HCT116 (cell line): ENCODE measurements around the gene TEX264.

Experiments
- ATF3 ChIP-seq: IDR thresholded peaks from 2 replicates; pipeline ENCODE4 v1.6.1; 2012
- CTCF ChIP-seq, 3 experiments: fragments of 200-600 bp in 1 of 3; sonication (generic) in 1 of 3; IDR thresholded peaks in 2 of 3; conservative IDR thresholded peaks in 1 of 3; 2 replicates each; pipeline ENCODE4 v1.5.1; 2012 to 2017; ENCODE audit warnings: low read depth in 2 of 3, low read length in 2 of 3, antibody characterized with exemption in 1 of 3, borderline replicate concordance in 1 of 3, control low read depth in 1 of 3, mild to moderate bottlenecking in 1 of 3, mixed read lengths in 1 of 3, mixed run types in 1 of 3, moderate library complexity in 1 of 3; ENCODE audit not compliant: insufficient read depth in 1 of 3
- EZH2 ChIP-seq: fragments of 200-600 bp; sonication (generic); IDR thresholded peaks from 2 replicates; pipeline ENCODE4 v1.6.1; 2017; ENCODE audit warnings: antibody characterized with exemption, mixed run types
- MAX ChIP-seq: IDR thresholded peaks from 2 replicates; pipeline ENCODE4 v1.6.1; 2012
- POLR2A ChIP-seq: IDR thresholded peaks from 2 replicates; pipeline ENCODE4 v1.7.0; 2011; ENCODE audit warnings: borderline replicate concordance; ENCODE audit not compliant: insufficient read depth, insufficient read length; ENCODE audit errors: extremely low read depth
- POLR2AphosphoS5 ChIP-seq: IDR thresholded peaks from 2 replicates; pipeline ENCODE4 v1.6.1; 2011; ENCODE audit warnings: mild to moderate bottlenecking, low read depth, low read length, moderate library complexity
- RAD21 ChIP-seq: IDR thresholded peaks from 2 replicates; pipeline ENCODE4 v1.6.1; 2012; ENCODE audit warnings: low read depth, mild to moderate bottlenecking
- SIN3A ChIP-seq: IDR thresholded peaks from 2 replicates; pipeline ENCODE4 v1.6.1; 2012; ENCODE audit warnings: low read depth
- SRF ChIP-seq: IDR thresholded peaks from 2 replicates; pipeline ENCODE4 v1.6.1; 2012; ENCODE audit warnings: low read depth
- YY1 ChIP-seq: IDR thresholded peaks from 2 replicates; pipeline ENCODE4 v1.6.1; 2011; ENCODE audit warnings: low read length, low read depth, moderate library complexity, mild to moderate bottlenecking; ENCODE audit not compliant: insufficient replicate concordance; ENCODE audit errors: extremely low read depth
- ZNF274 ChIP-seq: fragments of 200-500 bp; sonication (Bioruptor generic); IDR thresholded peaks from 2 replicates; pipeline ENCODE4 v1.6.1; 2014; ENCODE audit warnings: mild to moderate bottlenecking, low read depth, low read length, inconsistent platforms

GRCh38 chr3:51705276-51706020 is 34.4 kb downstream of the TEX264 start:
- no peak for TF ChIP-seq ATF3
- no peak for TF ChIP-seq SRF
- no peak for TF ChIP-seq YY1
- TF ChIP-seq EZH2 = no peak
- TF ChIP-seq POLR2AphosphoS5 = no peak
- no peak for TF ChIP-seq SIN3A
- no peak for TF ChIP-seq CTCF (IDR thresholded peaks at IDR 0.05 in 2 of 3, conservative IDR thresholded peaks at IDR 0.05 in 1 of 3; ENCODE audit: borderline replicate concordance in 1 of 3, insufficient read depth in 1 of 3, low read depth in 2 of 3, low read length in 2 of 3)
- no peak for TF ChIP-seq RAD21
- no peak for TF ChIP-seq POLR2A
- TF ChIP-seq MAX = no peak
- TF ChIP-seq ZNF274 = no peak
